ENCODE measurements around the gene GPC2. TPM values are rescaled to one million over a fixed set of nuclear protein-coding genes. Genes with fewer than 3 reads are reported as not detected.
"Not testable (repeated sequence)": the region's sequence is repeated elsewhere in the genome, so short reads cannot be mapped to it uniquely, and the experiment has no call there.

Gene GPC2
- total RNA-seq, 1 donor from 2014 or later, result 17.0 TPM

DNA sequence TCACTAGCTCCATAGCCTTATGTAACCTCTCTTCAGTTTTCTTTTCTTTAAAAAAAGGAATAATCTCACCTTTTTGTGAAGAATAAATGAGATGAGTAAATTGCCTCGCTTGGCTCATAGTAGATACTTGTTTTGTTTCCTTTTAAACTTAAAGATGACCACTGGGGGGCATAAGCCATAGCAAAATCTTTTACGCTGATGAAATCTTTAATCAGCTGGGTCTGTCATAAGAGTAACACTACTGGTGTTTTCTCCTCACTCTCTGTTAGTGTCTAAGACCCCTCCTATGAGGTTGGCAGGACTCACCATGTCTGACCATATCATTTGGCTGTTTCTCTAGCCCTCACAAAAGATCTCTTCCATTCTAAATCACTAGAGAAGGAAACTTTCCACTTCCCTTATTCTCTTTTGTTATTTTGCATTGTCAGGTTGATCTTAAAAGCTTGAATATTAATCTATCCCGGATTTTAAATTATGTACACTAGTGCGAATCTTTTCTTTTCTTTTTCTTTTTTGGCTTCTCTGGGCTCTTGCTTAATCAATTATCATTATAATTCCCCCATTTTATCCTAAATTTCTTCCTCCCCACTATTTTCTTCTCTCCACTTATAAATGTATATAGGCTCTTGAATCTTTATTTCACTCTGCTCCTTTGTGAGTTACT is 13.0 kb upstream of the GPC2 start:
- no peaks in the 10 kb centered on the region for H4K20me1 ChIP-seq (ENCODE audit: low read depth)
- H3K36me3 Mint-ChIP-seq, result no peaks in the 10 kb centered on the region
- H3K9me3 ChIP-seq (ENCODE audit: low read depth), result no peaks in the 10 kb centered on the region
- H3K36me3 ChIP-seq, result no peaks in the 10 kb centered on the region
- no peak for TF ChIP-seq EZH2 (IDR thresholded peaks at IDR 0.05)
- TF ChIP-seq, protein P1, sequence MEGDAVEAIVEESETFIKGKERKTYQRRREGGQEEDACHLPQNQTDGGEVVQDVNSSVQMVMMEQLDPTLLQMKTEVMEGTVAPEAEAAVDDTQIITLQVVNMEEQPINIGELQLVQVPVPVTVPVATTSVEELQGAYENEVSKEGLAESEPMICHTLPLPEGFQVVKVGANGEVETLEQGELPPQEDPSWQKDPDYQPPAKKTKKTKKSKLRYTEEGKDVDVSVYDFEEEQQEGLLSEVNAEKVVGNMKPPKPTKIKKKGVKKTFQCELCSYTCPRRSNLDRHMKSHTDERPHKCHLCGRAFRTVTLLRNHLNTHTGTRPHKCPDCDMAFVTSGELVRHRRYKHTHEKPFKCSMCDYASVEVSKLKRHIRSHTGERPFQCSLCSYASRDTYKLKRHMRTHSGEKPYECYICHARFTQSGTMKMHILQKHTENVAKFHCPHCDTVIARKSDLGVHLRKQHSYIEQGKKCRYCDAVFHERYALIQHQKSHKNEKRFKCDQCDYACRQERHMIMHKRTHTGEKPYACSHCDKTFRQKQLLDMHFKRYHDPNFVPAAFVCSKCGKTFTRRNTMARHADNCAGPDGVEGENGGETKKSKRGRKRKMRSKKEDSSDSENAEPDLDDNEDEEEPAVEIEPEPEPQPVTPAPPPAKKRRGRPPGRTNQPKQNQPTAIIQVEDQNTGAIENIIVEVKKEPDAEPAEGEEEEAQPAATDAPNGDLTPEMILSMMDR (IDR thresholded peaks at IDR 0.05), result peak; percentile 28
- H3K4me2 ChIP-seq, result no peak overlapping the region
- no peak for DNase-seq (ENCODE audit: low spot score)
- H3K27me3 Mint-ChIP-seq (ENCODE audit: insufficient read depth, low read depth), result peaks cover 6% of the 10 kb centered on the region
- peaks cover 5% of the 10 kb centered on the region for H3K4me1 ChIP-seq
- H2AFZ ChIP-seq (replicated peaks), result no peak overlapping the region
- H3K27ac Mint-ChIP-seq, result no peak overlapping the region
- H3K4me3 Mint-ChIP-seq, result no peak overlapping the region
- H3K9ac ChIP-seq, result no peak overlapping the region
- H3K27me3 ChIP-seq, result no peaks in the 10 kb centered on the region
- H3K4me1 Mint-ChIP-seq, result no peaks in the 10 kb centered on the region
- no peak overlapping the region for H3K27ac ChIP-seq
- no peaks in the 10 kb centered on the region for H3K9me3 Mint-ChIP-seq
- H3F3A ChIP-seq (ENCODE audit: low read depth), result no peaks in the 10 kb centered on the region
- no peaks in the 10 kb centered on the region for H3K79me2 ChIP-seq (ENCODE audit: low read depth)
- H3K4me3 ChIP-seq, result no peak overlapping the region

- H3K27ac Mint-ChIP-seq, result no peak overlapping the region
- Histone ChIP-seq H3K79me2 (ENCODE audit: low read depth) (no peaks in the 10 kb centered on the region), H3K27ac (no peak overlapping the region), H2AFZ (replicated peaks) (no peak overlapping the region), H3K27me3 (no peaks in the 10 kb centered on the region), H3K36me3 (no peaks in the 10 kb centered on the region), H3K9ac (no peak overlapping the region), H3K4me1 (peaks cover 5% of the 10 kb centered on the region), H3K4me2 (no peak overlapping the region), H3K4me3 (no peak overlapping the region), H4K20me1 (ENCODE audit: low read depth) (no peaks in the 10 kb centered on the region), H3K9me3 (ENCODE audit: low read depth) (no peaks in the 10 kb centered on the region), H3F3A (ENCODE audit: low read depth) (no peaks in the 10 kb centered on the region)
- no peak for TF ChIP-seq EZH2 (IDR thresholded peaks at IDR 0.05)
- TF ChIP-seq, protein P1 (IDR thresholded peaks at IDR 0.05), result peak; percentile 10
- H3K4me1 Mint-ChIP-seq, result no peaks in the 10 kb centered on the region
- no peaks in the 10 kb centered on the region for H3K9me3 Mint-ChIP-seq
- H3K27me3 Mint-ChIP-seq (ENCODE audit: insufficient read depth, low read depth), result peaks cover 6% of the 10 kb centered on the region
- H3K4me3 Mint-ChIP-seq, result no peak overlapping the region
- H3K36me3 Mint-ChIP-seq, result no peaks in the 10 kb centered on the region
- DNase-seq (ENCODE audit: low spot score), result no peak
These were observed 11.9 kb upstream of the GPC2 start for GRCh38 chr7:100189061-100189460.

DNA sequence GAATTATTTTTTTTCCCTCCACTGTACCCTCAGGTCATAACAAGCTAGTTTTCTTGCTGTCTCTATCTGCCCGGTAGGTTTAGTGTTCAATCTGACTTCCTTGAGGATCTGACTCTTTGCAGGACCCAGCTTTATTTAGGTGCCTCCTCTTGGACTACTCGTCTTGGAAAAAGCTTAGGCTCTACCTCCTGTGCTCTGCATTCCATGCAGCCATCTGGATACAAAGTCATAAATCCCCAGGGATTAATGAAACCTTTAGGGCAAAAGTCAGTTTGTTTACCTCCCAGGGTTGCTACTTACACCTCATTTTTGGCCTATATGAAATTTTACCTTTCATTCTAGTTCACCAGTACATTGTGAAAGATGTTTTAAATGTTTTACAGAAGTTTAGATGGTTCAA is 8.5 kb upstream of the GPC2 start:
- H3K27me3 Mint-ChIP-seq (ENCODE audit: insufficient read depth, low read depth), result peaks cover 6% of the 10 kb centered on the region
- Histone ChIP-seq H4K20me1 (ENCODE audit: low read depth) (no peaks in the 10 kb centered on the region), H3K9me3 (ENCODE audit: low read depth) (no peaks in the 10 kb centered on the region), H3F3A (ENCODE audit: low read depth) (no peaks in the 10 kb centered on the region), H3K4me1 (peaks cover 5% of the 10 kb centered on the region), H3K4me3 (no peak overlapping the region), H3K27ac (no peak overlapping the region), H2AFZ (replicated peaks) (no peak overlapping the region), H3K79me2 (ENCODE audit: low read depth) (no peaks in the 10 kb centered on the region), H3K36me3 (no peaks in the 10 kb centered on the region), H3K27me3 (no peaks in the 10 kb centered on the region), H3K9ac (no peak overlapping the region), H3K4me2 (no peak overlapping the region)
- H3K4me3 Mint-ChIP-seq, result no peak overlapping the region
- peaks cover 9% of the 10 kb centered on the region for H3K4me1 Mint-ChIP-seq
- DNase-seq (ENCODE audit: low spot score), result no peak
- no peak overlapping the region for H3K27ac Mint-ChIP-seq
- H3K36me3 Mint-ChIP-seq, result no peaks in the 10 kb centered on the region
- no peaks in the 10 kb centered on the region for H3K9me3 Mint-ChIP-seq
- no peak for TF ChIP-seq EZH2phosphoT487 (IDR thresholded peaks at IDR 0.05)

GRCh38 chr7:100183090-100183489 is 5.9 kb upstream of the GPC2 start:
- H3K27me3 Mint-ChIP-seq (ENCODE audit: insufficient read depth, low read depth); H3K9me3 Mint-ChIP-seq; H3K27ac Mint-ChIP-seq; H3K4me1 Mint-ChIP-seq; H3K36me3 ChIP-seq; H3K4me3 Mint-ChIP-seq; H3K4me2 ChIP-seq; H3K36me3 Mint-ChIP-seq; H4K20me1 ChIP-seq (ENCODE audit: low read depth); H3K27ac ChIP-seq; H2AFZ ChIP-seq (replicated peaks); H3K4me3 ChIP-seq; H3K9me3 ChIP-seq (ENCODE audit: low read depth); DNase-seq (ENCODE audit: low spot score); H3K9ac ChIP-seq; H3F3A ChIP-seq (ENCODE audit: low read depth); H3K79me2 ChIP-seq (ENCODE audit: low read depth); H3K4me1 ChIP-seq: not testable (repeated sequence)
- H3K27me3 ChIP-seq, result peaks cover 12% of the 10 kb centered on the region

- H3K4me1 Mint-ChIP-seq; H3K36me3 Mint-ChIP-seq; H3K9me3 ChIP-seq (ENCODE audit: low read depth); H3K4me3 ChIP-seq; H3K9ac ChIP-seq; H3K27ac ChIP-seq; H3K79me2 ChIP-seq (ENCODE audit: low read depth); H4K20me1 ChIP-seq (ENCODE audit: low read depth); DNase-seq (ENCODE audit: low spot score); H3K4me3 Mint-ChIP-seq; H3K4me2 ChIP-seq; H3K4me1 ChIP-seq; H2AFZ ChIP-seq (replicated peaks); H3K27ac Mint-ChIP-seq; H3F3A ChIP-seq (ENCODE audit: low read depth); H3K36me3 ChIP-seq; H3K27me3 Mint-ChIP-seq (ENCODE audit: insufficient read depth, low read depth); H3K9me3 Mint-ChIP-seq: not testable (repeated sequence)
- peaks cover 16% of the 10 kb centered on the region for H3K27me3 ChIP-seq
These were observed 5.4 kb upstream of the GPC2 start for GRCh38 chr7:100182616-100183015.

- H3K4me1 Mint-ChIP-seq, result peaks cover 22% of the 10 kb centered on the region
- H3K4me2 ChIP-seq; H2AFZ ChIP-seq (replicated peaks); H3K27me3 Mint-ChIP-seq (ENCODE audit: insufficient read depth, low read depth); H3K9me3 ChIP-seq (ENCODE audit: low read depth); H3K36me3 ChIP-seq; H3K27ac Mint-ChIP-seq; H3K4me3 Mint-ChIP-seq; H3K4me1 ChIP-seq; H3K27ac ChIP-seq; H3K9ac ChIP-seq; H3F3A ChIP-seq (ENCODE audit: low read depth); H3K4me3 ChIP-seq; DNase-seq (ENCODE audit: low spot score); H3K9me3 Mint-ChIP-seq; H3K36me3 Mint-ChIP-seq: not testable (repeated sequence)
- Histone ChIP-seq H3K79me2 (ENCODE audit: low read depth) (peaks cover 10% of the 10 kb centered on the region), H3K27me3 (peaks cover 16% of the 10 kb centered on the region), H4K20me1 (ENCODE audit: low read depth) (peaks cover 15% of the 10 kb centered on the region)
These were observed 2.9 kb upstream of the GPC2 start for GRCh38 chr7:100180084-100180483.
